NCI-H510A treated with DMSO at 0.1 percent for 48 hours (cell line): ENCODE measurements around the gene UST.

Experiments
- DNase-seq: peaks from one replicate; lab custom pipeline; 2025; lab: John Stamatoyannopoulos, UW

UST gene

GRCh38 chr6:149061930-149062329 lies 315.1 kb downstream of the UST start:
- DNase-seq = no peak

DNA sequence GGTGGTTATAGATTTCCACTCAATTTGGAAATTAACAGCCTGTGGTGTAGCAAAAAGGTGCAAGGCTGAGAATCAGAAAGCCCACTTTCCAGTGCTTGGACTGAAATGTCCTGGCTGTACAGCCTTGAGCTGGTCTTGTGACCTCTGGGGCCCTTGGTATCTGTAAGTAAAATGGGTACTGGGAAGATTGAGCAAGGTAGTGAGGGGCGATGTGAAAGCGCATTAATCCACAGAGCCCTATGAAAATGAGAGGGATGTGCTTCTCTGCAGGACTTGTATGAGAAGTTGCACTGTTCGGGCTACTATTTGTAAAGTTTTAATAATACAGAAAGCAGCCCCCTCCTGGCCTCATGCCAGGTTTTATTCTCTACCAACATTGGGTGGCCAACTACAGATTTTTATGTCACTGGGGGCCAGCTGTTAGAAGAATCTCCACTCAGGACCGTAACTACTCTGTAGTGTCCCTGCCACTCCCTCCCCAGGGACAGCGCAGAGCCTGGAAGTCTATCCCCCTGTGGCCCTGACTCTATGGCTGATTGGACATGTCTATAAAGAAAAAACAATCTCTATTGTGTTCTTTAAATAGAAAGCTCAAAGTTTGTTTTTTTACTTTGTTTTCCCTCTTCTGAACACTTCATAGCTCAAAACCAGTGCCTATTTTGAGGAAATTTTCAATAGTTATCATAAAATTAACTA lies 316.0 kb downstream of the UST start:
- DNase-seq = no peak

DNA sequence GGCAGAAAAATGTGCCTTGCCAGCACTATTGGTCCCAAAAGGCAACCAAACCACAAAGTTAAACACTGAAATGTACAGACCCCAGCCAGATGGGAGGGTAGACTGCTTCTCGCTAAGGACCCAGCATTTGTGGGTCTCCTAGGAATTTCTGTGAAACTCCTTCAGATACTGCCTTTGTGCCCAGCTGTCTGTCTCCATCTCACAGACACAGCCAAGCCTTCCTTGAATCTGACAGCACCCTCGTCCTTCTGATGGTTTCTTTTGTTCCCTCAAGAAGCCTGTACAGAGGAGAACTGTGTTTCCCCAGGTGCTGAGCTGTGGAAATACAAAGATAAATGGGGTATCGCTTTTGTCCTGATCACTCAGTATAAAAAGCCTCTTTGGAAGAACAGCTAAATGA lies 316.6 kb downstream of the UST start:
- DNase-seq = no peak

- no peak for DNase-seq
These were observed 317.3 kb downstream of the UST start for GRCh38 chr6:149064001-149064659.

DNA sequence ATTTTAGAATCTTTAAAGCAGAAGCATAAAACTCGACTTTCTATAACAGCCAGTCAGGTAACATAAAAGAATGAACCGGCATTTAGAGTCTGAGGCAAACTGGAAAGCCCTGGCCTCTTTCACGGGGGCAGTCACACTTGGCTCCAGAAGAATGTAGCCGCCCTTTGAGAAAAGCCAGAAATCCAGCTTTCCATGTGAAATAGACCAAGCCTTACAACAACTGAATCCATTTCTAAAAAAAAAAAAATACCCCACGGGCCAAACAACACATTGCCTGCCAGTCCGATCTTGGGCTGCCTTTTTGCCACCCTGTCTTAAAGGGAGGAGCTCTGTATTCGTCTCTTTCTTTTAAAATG lies 317.8 kb downstream of the UST start:
- DNase-seq = no peak

DNA sequence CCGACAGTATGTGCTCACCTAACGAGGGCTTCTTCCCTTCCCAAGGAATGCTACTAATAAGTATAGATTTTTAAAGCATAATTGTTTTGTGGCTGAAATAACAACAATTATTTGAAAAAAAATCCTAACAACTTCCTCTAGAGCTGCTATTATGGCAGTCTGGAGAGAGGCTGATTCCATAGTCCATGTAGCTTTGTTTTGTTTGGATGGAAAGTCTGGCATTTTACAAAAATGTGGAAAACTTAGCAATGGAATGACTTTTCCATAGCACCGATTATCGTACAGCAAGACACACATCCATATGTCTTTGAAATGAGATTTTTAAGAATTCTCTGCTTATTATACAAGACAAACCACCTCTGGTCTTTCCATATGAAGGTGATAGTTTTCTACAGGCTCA lies 318.3 kb downstream of the UST start:
- no peak for DNase-seq

- no peak for DNase-seq
These were observed 319.1 kb downstream of the UST start for GRCh38 chr6:149065658-149066556.

DNA sequence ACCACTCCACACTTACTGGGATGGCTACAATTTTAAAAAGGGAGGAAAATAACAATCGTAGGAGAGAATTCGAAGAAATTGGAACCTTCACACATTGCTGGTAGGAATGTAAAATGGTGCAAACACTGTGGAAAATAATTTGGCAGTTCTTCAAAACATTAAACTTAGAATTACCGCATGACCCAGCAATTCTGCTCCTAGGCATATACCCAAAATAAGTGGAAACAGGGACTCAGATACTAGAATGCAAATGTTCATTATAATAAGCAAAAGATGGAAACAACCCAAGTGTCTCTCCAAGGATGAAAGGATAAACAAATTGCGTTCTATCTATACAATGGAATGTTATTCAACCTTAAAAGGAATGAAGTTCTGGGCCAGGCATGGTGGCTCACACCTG lies 325.2 kb downstream of the UST start:
- no peak for DNase-seq

DNA sequence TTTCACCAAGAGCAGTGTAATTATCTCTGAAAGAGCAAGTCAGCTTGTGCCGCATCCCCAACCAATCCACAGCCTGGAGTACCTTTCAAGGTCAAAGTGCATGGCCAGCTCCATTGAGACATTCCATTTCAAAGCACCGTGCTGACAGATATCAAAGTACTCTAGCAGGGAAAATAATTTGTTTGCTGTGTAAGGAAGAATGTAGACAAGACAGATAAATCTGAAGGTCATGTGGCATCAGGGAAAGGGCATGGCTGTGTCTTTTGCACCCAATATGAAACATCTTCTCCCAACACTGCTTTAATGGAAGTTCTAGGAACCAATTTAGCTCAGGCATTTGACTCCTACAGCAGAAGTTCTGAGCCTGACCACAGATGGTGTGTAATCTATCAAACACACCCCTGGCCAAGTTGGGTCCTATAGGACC lies 328.0 kb downstream of the UST start:
- DNase-seq = no peak

- peak; percentile 3 for DNase-seq
These were observed 329.0 kb downstream of the UST start for GRCh38 chr6:149075616-149076354.

DNA sequence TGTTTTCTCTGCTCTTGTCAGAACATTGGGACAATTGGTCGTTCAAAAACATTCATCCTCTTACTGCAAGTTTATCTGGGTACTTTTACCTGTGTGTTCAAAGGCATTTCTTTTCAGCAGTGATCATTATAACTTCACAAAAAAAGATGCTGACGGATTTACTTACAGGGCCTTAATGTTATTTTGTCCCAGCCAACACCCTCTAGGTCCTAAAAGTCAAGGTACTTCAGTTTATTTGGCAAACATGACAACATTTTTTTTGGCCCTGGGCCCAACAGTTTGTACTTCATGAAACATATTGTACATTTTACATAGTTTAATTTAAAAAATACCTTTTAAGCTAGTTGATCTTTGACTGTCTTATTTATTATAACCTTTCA lies 329.5 kb downstream of the UST start:
- DNase-seq = no peak

DNA sequence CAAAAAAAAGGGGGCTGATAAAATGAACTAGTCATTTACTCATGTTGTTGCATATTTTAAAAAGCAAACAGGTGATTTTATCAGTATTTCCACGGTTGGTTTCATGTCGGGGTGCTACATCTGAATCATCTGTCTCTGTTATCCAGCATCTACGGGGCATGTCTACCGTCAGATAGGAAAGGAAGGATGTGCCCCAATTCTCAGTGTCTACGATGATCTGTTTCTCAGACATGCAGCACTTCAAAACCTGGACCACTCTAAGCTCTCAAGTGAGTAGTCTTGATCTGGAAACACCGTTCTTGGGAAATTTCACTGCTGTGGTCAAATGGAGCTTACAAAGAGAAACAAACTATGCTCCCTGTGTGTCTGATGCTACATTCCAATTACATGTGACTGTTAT lies 330.4 kb downstream of the UST start:
- no peak for DNase-seq

- no peak for DNase-seq
These were observed 331.5 kb downstream of the UST start for GRCh38 chr6:149078211-149078782.

- DNase-seq = no peak
These were observed 332.6 kb downstream of the UST start for GRCh38 chr6:149079456-149079855.

DNA sequence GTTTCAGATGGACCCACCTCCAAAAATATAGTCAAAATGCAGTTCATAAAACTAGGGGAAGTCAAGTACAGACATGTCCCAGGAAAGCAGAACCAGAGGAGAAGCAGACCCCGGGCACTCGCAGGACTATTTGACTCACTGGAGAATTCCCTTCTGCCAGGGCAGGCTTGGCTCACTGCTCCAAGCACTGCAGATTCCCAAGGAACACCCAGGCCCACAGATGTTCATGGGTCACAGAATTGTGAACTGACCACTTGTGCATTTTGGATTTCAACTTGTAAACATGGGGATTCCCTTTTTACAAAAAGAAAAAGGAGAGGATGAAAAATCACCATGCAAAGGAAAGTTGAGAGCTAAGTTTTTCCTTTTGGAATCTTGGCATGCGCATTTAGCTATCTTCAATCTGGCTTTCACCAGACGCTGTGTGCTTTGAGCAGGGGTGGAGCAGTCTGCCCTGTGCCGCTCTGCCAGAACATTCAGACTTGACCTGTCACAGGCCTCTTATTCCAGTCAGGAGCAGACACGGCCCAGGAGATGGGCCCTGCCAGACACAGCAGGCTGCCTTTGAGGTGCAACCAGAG lies 333.2 kb downstream of the UST start:
- DNase-seq = no peak

GRCh38 chr6:149080511-149080910 lies 333.7 kb downstream of the UST start:
- DNase-seq = no peak

DNA sequence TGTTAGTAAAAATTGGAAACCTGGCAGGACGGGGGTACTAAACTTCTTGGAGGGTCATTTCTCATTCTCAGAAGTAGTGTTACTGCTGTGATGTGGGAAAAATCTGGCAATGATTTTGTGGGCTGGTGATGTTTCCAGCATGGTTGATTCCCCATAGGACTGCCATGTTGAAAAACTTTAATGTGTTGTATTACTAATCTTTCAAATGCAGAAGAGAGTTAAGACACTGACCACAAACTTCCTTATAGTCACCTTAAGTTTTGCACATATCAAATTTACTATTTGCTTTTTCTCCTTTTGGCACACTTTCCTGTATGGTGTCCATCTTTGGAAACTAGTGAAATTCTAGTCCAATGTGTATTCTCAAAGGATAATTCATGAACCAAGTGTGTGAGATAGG lies 334.5 kb downstream of the UST start:
- no peak for DNase-seq

- DNase-seq = peak; percentile 35
These were observed 335.5 kb downstream of the UST start for GRCh38 chr6:149082320-149082719.

DNA sequence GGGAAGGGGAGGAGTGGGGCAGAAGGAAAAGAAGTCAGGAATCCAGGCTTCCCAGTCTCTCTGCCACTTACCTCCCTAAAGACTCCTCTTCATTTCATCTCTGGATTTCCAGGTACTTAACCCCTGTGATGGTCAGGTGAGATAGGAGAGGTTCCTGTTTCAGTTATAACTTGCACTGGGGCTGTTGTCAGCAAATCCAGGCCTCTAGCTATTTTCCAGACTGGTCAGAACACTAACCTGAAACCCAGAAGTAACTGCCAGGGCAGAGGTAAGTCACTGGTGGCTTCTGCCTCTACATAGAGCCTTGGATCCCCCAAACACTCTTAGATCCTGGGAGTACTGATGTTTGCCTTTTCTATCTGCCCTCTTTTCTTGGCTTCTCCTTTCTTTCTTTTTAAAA lies 337.2 kb downstream of the UST start:
- no peak for DNase-seq

GRCh38 chr6:149084808-149085556 lies 338.2 kb downstream of the UST start:
- no peak for DNase-seq

- no peak for DNase-seq
These were observed 338.7 kb downstream of the UST start for GRCh38 chr6:149085557-149085938.
